Karpas-422 (cell line): ENCODE measurements around the gene PLD3. TPM values are rescaled to one million over a fixed set of nuclear protein-coding genes. Genes with fewer than 3 reads are reported as not detected.

Experiments used
- DNase-seq: peaks from one replicate; pipeline ENCODE4 v3.0.0-alpha.2; 2015
- H2AFZ ChIP-seq: fragments of 200-600 bp; sonication (generic); 2 replicates; pipeline ENCODE4 v1.6.1; 2014; ENCODE audit warnings: antibody characterized with exemption, low read length, mixed read lengths
- H3K27ac ChIP-seq: fragments of 200-600 bp; sonication (generic); 2 replicates; pipeline ENCODE4 v1.5.1; 2014; ENCODE audit warnings: mild to moderate bottlenecking, low read length, moderate library complexity
- H3K27me3 ChIP-seq: fragments of 200-600 bp; sonication (generic); 2 replicates; pipeline ENCODE4 v1.6.1; 2014; ENCODE audit warnings: low read length, mixed read lengths
- H3K36me3 ChIP-seq: fragments of 200-600 bp; sonication (generic); 2 replicates; pipeline ENCODE4 v1.6.1; 2014; ENCODE audit warnings: low read length, mixed read lengths; ENCODE audit not compliant: insufficient read depth
- H3K4me1 ChIP-seq: fragments of 200-600 bp; sonication (generic); 2 replicates; pipeline ENCODE4 v1.6.1; 2014; ENCODE audit warnings: mild to moderate bottlenecking, low read length, mixed read lengths
- H3K4me2 ChIP-seq: fragments of 200-600 bp; sonication (generic); 2 replicates; pipeline ENCODE4 v1.6.1; 2014; ENCODE audit warnings: low read length, low read depth, mild to moderate bottlenecking; ENCODE audit not compliant: poor library complexity, severe bottlenecking
- H3K4me3 ChIP-seq: fragments of 200-600 bp; sonication (generic); 2 replicates; pipeline ENCODE4 v1.5.1; 2014; ENCODE audit warnings: mild to moderate bottlenecking, antibody characterized with exemption, low read length, mixed read lengths
- H3K79me2 ChIP-seq: fragments of 200-600 bp; sonication (generic); 2 replicates; pipeline ENCODE4 v1.6.1; 2014; ENCODE audit warnings: mild to moderate bottlenecking, low read length, mixed read lengths
- H3K9ac ChIP-seq: fragments of 200-600 bp; sonication (generic); 2 replicates; pipeline ENCODE4 v1.6.0; 2014; ENCODE audit warnings: low read length
- H3K9me2 ChIP-seq: fragments of 200-600 bp; sonication (generic), shearing (Covaris generic); replicated peaks from 2 replicates; pipeline ENCODE4 v1.6.0; 2014; ENCODE audit warnings: mild to moderate bottlenecking, low read length, moderate library complexity; ENCODE audit not compliant: insufficient read depth
- H3K9me3 ChIP-seq: fragments of 300-700, 200-600 bp; sonication (generic); 2 replicates; pipeline ENCODE4 v1.6.1; 2014; ENCODE audit warnings: low read length, mixed read lengths
- H4K20me1 ChIP-seq: fragments of 200-600 bp; sonication (generic); 2 replicates; pipeline ENCODE4 v1.6.1; 2014; ENCODE audit warnings: mild to moderate bottlenecking, antibody characterized with exemption, low read length, low read depth; ENCODE audit not compliant: insufficient read depth
- total RNA-seq: library from RNA; depleted of rRNA; stranded (reverse); fragments of >200 nt; shearing (Covaris generic); gene quantifications from 2 replicates; pipeline ENCODE4 v1.2.3, GENCODE V29; 2014; ENCODE audit warnings: low replicate concordance

The PLD3 gene
- total RNA-seq, 1 experiment from 2014 or later = 83.2 TPM

- no peak for DNase-seq
- Histone ChIP-seq H3K79me2 (no peaks in the 10 kb centered on the region), H3K4me2 (no peak within 1 kb of the TSS), H3K9me2 (no peaks in the 10 kb centered on the region), H3K27ac (no peak within 1 kb of the TSS), H3K36me3 (no peaks in the 10 kb centered on the region), H3K27me3 (no peaks in the 10 kb centered on the region), H4K20me1 (no peaks in the 10 kb centered on the region), H3K9ac (no peak within 1 kb of the TSS), H3K9me3 (no peaks in the 10 kb centered on the region), H3K4me1 (no peaks in the 10 kb centered on the region), H3K4me3 (no peak within 1 kb of the TSS), H2AFZ (no peak within 1 kb of the TSS)
Observed at GRCh38 chr19:40390084-40390742, 41.7 kb downstream of the PLD3 start, which contains the start of gene HIPK4. Gene HIPK4, minus strand, starts transcription at chr19:40390181. Its CDS starts 279 bp downstream, at chr19:40389902.

DNA sequence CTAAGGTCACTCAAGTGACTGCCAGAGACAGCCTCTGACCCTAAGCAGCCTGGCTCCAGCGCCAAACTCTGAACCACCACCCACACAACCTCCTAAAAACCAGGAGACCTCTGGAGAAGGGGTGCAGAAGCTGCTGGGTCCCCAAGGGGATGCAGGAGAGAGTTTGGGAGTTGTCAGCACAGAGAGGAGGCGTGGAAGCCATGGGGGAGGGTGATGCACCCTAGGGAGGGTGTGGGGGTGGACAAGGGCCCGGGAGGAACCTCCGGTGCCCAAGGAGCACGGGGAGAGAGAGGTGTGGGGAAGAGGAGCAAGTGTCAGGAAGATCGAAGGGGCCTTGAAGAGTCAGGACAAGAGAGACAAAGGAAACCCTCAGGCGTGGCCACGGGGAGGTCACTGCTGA, 43.6 kb downstream of the PLD3 start:
- Histone ChIP-seq H3K79me2 (no peaks in the 10 kb centered on the region), H3K4me2 (no peak overlapping the region), H3K9me2 (no peaks in the 10 kb centered on the region), H3K9ac (no peak overlapping the region), H3K27me3 (no peaks in the 10 kb centered on the region), H3K9me3 (no peaks in the 10 kb centered on the region), H4K20me1 (no peaks in the 10 kb centered on the region), H3K36me3 (no peaks in the 10 kb centered on the region), H3K27ac (no peak overlapping the region), H2AFZ (no peak overlapping the region), H3K4me3 (no peak overlapping the region), H3K4me1 (no peaks in the 10 kb centered on the region)
- no peak for DNase-seq

DNA sequence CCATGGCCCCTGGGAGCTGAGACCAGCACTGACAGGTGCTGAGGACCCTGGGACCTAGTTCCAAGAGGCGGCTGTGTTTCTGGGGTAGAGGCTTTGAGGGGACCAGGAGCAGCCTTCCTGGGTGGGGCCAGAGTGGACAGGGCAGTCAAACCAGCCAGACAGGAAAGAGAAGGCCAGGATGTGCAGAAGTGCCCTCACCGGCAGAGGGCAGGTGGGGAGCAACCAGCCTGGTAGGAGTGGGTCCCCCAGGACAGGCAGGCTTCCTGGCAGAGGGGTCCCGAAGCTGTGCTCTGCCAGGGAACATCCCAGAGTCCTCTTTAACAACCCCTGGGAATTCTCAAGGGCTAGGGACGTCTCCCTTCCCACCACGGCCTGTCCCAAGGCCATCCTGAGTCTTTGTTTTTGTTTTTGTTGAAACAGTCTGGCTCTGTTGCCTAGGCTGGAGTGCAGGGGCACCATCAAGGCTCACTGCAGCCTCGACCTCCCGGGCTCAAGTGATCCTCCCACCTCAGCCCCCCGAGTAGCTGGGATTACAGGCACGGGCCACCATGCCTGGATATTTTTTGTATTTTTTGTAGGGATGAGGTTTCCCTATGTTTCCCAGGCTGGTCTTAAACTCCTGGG, 44.5 kb downstream of the PLD3 start:
- Histone ChIP-seq H3K4me1 (no peaks in the 10 kb centered on the region), H3K9ac (no peak overlapping the region), H2AFZ (no peak overlapping the region), H3K79me2 (no peaks in the 10 kb centered on the region), H3K27ac (no peak overlapping the region), H3K9me3 (no peaks in the 10 kb centered on the region), H3K36me3 (no peaks in the 10 kb centered on the region), H3K4me3 (no peak overlapping the region), H3K27me3 (no peaks in the 10 kb centered on the region), H3K4me2 (no peak overlapping the region), H3K9me2 (no peaks in the 10 kb centered on the region), H4K20me1 (no peaks in the 10 kb centered on the region)
- DNase-seq = peak; percentile 60

DNA sequence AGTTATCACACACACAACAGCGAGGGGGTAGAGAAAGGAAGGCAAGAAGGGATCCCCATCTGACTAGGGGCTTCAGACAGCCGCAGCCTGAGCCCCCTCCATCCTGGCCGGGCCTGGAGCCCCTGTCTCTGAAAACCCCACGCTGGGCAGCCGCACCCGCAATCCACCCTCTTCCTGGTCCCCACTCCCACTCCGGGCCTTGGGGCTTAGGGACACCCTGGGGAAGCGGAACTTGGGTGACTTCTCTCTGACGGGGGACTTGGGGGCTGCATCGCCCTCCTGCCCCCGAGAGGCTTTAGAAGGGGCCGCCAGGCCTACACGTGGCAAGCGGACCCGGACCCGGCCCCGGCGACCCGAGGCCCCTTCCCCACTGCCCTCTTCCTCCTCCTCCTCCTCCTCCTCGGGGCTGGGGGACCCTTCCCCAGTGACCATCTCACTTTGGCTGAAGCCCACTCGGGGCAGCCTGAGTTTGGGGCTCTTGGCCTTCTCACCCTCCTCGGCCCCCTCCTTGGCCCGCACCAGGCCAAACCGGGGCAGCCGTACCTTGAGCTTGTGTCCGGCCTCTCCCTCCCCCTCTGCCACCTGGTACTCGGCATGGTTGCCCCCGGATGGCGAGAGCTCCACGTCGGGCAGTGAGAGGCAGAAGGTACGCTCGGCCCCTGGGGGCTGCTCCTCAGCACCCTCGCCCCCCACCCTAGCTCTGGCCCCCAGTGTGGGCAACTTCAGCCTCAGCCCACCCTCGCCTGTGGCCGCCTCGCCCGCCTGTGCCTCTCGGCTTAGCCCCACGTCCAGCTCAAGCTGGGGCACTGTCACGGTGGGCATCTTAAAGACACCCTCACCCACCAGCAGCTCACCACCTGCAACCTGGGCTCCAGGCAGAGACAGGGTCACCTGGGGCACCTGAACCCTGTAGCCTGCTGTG, 45.7 kb downstream of the PLD3 start:
- Histone ChIP-seq H3K4me3 (no peak overlapping the region), H3K9ac (no peak overlapping the region), H3K4me2 (no peak overlapping the region), H3K9me3 (no peaks in the 10 kb centered on the region), H3K36me3 (no peaks in the 10 kb centered on the region), H3K27me3 (no peaks in the 10 kb centered on the region), H2AFZ (no peak overlapping the region), H4K20me1 (no peaks in the 10 kb centered on the region), H3K79me2 (no peaks in the 10 kb centered on the region), H3K27ac (no peak overlapping the region), H3K9me2 (no peaks in the 10 kb centered on the region), H3K4me1 (no peaks in the 10 kb centered on the region)
- no peak for DNase-seq

DNA sequence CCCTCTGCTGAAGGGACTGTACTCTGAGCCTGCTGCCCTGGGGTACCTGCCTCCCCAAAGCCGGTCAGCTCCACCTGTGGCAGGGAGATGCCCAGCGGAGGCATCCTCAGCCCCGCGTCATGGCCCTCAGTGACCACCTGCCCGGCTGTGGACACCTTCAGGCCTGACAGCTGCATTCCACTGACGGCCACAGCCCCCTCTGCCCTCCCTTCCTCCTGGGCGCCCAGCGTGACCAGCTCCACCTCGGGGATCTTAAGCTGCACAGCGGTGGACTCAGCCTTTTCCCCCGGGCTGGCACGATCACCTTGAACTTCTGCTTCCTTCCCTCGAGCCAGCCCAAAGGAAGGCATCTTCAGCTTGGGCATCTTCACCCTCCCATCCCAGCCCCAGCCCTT, 46.3 kb downstream of the PLD3 start:
- no peak overlapping the region for H3K9ac ChIP-seq
- H2AFZ ChIP-seq = no peak overlapping the region
- no peaks in the 10 kb centered on the region for H3K4me1 ChIP-seq
- no peaks in the 10 kb centered on the region for H3K79me2 ChIP-seq
- H4K20me1 ChIP-seq = no peaks in the 10 kb centered on the region
- no peak for DNase-seq
- no peak overlapping the region for H3K27ac ChIP-seq
- no peaks in the 10 kb centered on the region for H3K9me3 ChIP-seq
- H3K9me2 ChIP-seq = no peaks in the 10 kb centered on the region
- no peaks in the 10 kb centered on the region for H3K36me3 ChIP-seq
- H3K4me2 ChIP-seq = no peak overlapping the region
- H3K4me3 ChIP-seq = no peak overlapping the region
- no peaks in the 10 kb centered on the region for H3K27me3 ChIP-seq

- no peak for DNase-seq
- H3K27ac ChIP-seq = no peak overlapping the region
- no peak overlapping the region for H3K4me2 ChIP-seq
- no peaks in the 10 kb centered on the region for H3K9me3 ChIP-seq
- no peaks in the 10 kb centered on the region for H3K9me2 ChIP-seq
- no peaks in the 10 kb centered on the region for H3K27me3 ChIP-seq
- no peaks in the 10 kb centered on the region for H3K4me1 ChIP-seq
- H4K20me1 ChIP-seq = no peaks in the 10 kb centered on the region
- H3K79me2 ChIP-seq = no peaks in the 10 kb centered on the region
- H3K4me3 ChIP-seq = no peak overlapping the region
- H3K36me3 ChIP-seq = no peaks in the 10 kb centered on the region
- no peak overlapping the region for H2AFZ ChIP-seq
- no peak overlapping the region for H3K9ac ChIP-seq
Observed at GRCh38 chr19:40395956-40396355, 47.5 kb downstream of the PLD3 start.

GRCh38 chr19:40396886-40397567, 48.5 kb downstream of the PLD3 start:
- Histone ChIP-seq H3K79me2 (no peaks in the 10 kb centered on the region), H3K9me3 (no peaks in the 10 kb centered on the region), H3K27ac (no peak overlapping the region), H3K4me3 (no peak overlapping the region), H3K4me1 (no peaks in the 10 kb centered on the region), H3K9ac (no peak overlapping the region), H3K9me2 (no peaks in the 10 kb centered on the region), H4K20me1 (no peaks in the 10 kb centered on the region), H3K36me3 (no peaks in the 10 kb centered on the region), H3K4me2 (no peak overlapping the region), H2AFZ (no peak overlapping the region), H3K27me3 (no peaks in the 10 kb centered on the region)
- DNase-seq = no peak

GRCh38 chr19:40397568-40397906, 49.0 kb downstream of the PLD3 start:
- Histone ChIP-seq H3K4me2 (no peak overlapping the region), H4K20me1 (no peaks in the 10 kb centered on the region), H3K4me3 (no peak overlapping the region), H3K9ac (no peak overlapping the region), H3K27me3 (no peaks in the 10 kb centered on the region), H3K9me3 (no peaks in the 10 kb centered on the region), H3K4me1 (no peaks in the 10 kb centered on the region), H3K9me2 (no peaks in the 10 kb centered on the region), H3K36me3 (no peaks in the 10 kb centered on the region), H3K79me2 (no peaks in the 10 kb centered on the region), H2AFZ (no peak overlapping the region), H3K27ac (no peak overlapping the region)
- DNase-seq = no peak
